Thyroid gland (tissue), 4 donors: ENCODE data around the gene DCAF11. TPM values are rescaled to one million over a fixed set of nuclear protein-coding genes. Genes with fewer than 3 reads are reported as not detected.

Experiments used
- DNase-seq, 2 donors: peaks; one replicate each; pipeline ENCODE4 v3.0.0-alpha.2; 2019
- H3K27ac ChIP-seq, 3 donors: fragments of 200-600 bp; sonication (generic); 1 replicate in 2 of 3; 2 replicates in 1 of 3; pipeline ENCODE4 v1.5.1; 2016 to 2019; ENCODE audit warnings: mild to moderate bottlenecking in 1 of 3, moderate library complexity in 1 of 3
- H3K27me3 ChIP-seq: fragments of 200-600 bp; sonication (generic); one replicate; pipeline ENCODE4 v1.5.1; 2019
- H3K36me3 ChIP-seq, 2 donors: fragments of 200-600 bp; sonication (generic); one replicate each; pipeline ENCODE4 v1.5.1; 2016 to 2019
- H3K4me1 ChIP-seq, 2 donors: fragments of 200-600 bp; sonication (generic); one replicate each; pipeline ENCODE4 v1.5.1; 2017 to 2019
- H3K4me3 ChIP-seq, 3 donors: fragments of 200-600 bp; sonication (generic); replicated peaks in 1 of 3; 1 replicate in 2 of 3; 2 replicates in 1 of 3; pipeline ENCODE4 v1.5.1; 2016; ENCODE audit warnings: mild to moderate bottlenecking in 1 of 3
- H3K9me3 ChIP-seq: fragments of 200-600 bp; sonication (generic); one replicate; pipeline ENCODE4 v1.5.1; 2017
- POLR2A ChIP-seq, 2 donors: fragments of 450-650 bp; IDR thresholded peaks; one replicate each; pipeline ENCODE4 v1.6.1; 2017; ENCODE audit warnings: antibody characterized with exemption in 2 of 2, mild to moderate bottlenecking in 2 of 2, moderate library complexity in 1 of 2
- WGBS, 2 donors: methylation state at CpG; one replicate each; pipeline ENCODE4 v1.1.5; 2017; 5-methylcytosine and 5-hydroxymethylcytosine counted together
- intact Hi-C: fragments of 100-400 bp; cut with DNase I; formaldehyde crosslinking; loops from one replicate; pipeline ENCODE4 v1.15.1; 2023
- total RNA-seq, 4 donors: library from RNA; depleted of rRNA; stranded (reverse); fragments of >200 nt; gene quantifications; one replicate each; pipeline ENCODE4 v1.2.3, GENCODE V29; 2016
- TF ChIP-seq, protein P1 (sequence below), 6 experiments: fragments of 200-600 bp in 3 of 6; fragments of 450-650 bp in 3 of 6; sonication (generic) in 3 of 6; IDR thresholded peaks; one replicate each; pipeline ENCODE4 v1.5.1; 2016 to 2019; ENCODE audit warnings: antibody characterized with exemption in 6 of 6, mild to moderate bottlenecking in 2 of 6, inconsistent platforms in 1 of 6, moderate library complexity in 1 of 6

DCAF11 gene
- total RNA-seq, 4 donors from 2014 or later, result 90.6 to 155 (median 132) TPM

DNA sequence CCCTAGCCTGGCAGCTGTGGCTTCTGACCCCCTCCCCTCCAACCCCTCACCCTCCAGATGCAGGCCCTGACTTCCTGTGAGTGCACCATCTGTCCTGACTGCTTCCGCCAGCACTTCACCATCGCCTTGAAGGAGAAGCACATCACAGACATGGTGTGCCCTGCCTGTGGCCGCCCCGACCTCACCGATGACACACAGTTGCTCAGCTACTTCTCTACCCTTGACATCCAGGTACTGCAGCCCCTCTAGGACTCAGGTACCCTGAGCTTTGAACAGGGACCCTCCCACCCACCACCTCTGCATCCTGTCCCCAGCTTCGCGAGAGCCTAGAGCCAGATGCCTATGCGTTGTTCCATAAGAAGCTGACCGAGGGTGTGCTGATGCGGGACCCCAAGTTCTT lies 40.5 kb downstream of the DCAF11 start:
- Histone ChIP-seq H3K27ac (no peak overlapping the region), H3K9me3 (no peaks in the 10 kb centered on the region), H3K36me3 (peaks cover 49 to 61% of the 10 kb centered on the region in 2 donors), H3K4me1 (no peaks in the 10 kb centered on the region), H3K27me3 (no peaks in the 10 kb centered on the region), H3K4me3 (no peak overlapping the region)
- TF ChIP-seq, protein P1, sequence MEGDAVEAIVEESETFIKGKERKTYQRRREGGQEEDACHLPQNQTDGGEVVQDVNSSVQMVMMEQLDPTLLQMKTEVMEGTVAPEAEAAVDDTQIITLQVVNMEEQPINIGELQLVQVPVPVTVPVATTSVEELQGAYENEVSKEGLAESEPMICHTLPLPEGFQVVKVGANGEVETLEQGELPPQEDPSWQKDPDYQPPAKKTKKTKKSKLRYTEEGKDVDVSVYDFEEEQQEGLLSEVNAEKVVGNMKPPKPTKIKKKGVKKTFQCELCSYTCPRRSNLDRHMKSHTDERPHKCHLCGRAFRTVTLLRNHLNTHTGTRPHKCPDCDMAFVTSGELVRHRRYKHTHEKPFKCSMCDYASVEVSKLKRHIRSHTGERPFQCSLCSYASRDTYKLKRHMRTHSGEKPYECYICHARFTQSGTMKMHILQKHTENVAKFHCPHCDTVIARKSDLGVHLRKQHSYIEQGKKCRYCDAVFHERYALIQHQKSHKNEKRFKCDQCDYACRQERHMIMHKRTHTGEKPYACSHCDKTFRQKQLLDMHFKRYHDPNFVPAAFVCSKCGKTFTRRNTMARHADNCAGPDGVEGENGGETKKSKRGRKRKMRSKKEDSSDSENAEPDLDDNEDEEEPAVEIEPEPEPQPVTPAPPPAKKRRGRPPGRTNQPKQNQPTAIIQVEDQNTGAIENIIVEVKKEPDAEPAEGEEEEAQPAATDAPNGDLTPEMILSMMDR (IDR thresholded peaks at IDR 0.05), result no peak
- TF ChIP-seq POLR2A (IDR thresholded peaks at IDR 0.05), result no peak
- no peak for DNase-seq
- intact Hi-C loops, result no loop called here
- 91 to 97% methylated on average over 9 to 10 of the region's 10 CpGs for WGBS, 2 donors

DNA sequence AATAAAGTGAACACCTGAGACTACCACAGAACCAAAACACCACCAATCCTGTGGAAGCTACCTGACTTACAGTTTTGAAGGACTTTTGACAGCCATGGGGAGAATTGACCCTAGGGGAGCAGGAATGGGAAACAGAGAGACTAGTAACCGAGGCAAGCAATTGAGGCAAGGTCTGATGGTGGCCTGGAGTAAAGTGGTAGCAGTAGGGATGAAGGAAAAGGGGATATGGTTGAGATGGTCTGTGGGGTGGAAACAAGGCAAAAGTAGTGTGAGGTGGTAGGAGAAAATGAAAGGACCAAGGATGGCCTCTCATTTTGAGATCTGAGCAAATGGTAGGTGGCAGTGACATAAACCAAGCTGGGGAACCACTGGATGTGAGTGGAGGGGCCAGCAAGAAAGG lies 42.3 kb downstream of the DCAF11 start:
- H3K27me3 ChIP-seq, result no peaks in the 10 kb centered on the region
- H3K27ac ChIP-seq, result no peak overlapping the region
- no peaks in the 10 kb centered on the region for H3K9me3 ChIP-seq
- TF ChIP-seq POLR2A (IDR thresholded peaks at IDR 0.05), result no peak
- TF ChIP-seq, protein P1 (IDR thresholded peaks at IDR 0.05), result no peak
- DNase-seq, result no peak
- 91 to 92% methylated on average over 1 of the region's 1 CpG for WGBS, 2 donors
- peaks cover 36 to 49% of the 10 kb centered on the region in 2 donors for H3K36me3 ChIP-seq
- peaks cover 4 to 10% of the 10 kb centered on the region in 2 donors for H3K4me1 ChIP-seq
- H3K4me3 ChIP-seq, result no peak overlapping the region
- intact Hi-C loops, result no loop called here

DNA sequence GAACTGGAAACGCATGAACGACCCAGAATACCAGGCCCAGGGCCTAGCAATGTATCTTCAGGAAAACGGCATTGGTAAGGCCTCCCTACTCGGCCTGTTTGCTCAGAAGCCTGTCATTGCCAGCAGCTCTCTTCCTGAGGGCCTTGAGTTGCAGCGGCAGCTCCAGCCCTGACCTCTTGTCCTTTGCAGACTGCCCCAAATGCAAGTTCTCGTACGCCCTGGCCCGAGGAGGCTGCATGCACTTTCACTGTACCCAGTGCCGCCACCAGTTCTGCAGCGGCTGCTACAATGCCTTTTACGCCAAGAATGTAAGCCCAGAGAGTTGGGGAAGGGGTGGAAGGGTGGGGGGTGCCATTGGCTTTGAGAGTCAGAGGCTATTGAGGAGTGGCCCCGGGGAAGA lies 42.8 kb downstream of the DCAF11 start:
- TF ChIP-seq, protein P1 (IDR thresholded peaks at IDR 0.05), result no peak
- no peak for TF ChIP-seq POLR2A (IDR thresholded peaks at IDR 0.05)
- 91 to 92% methylated on average over 11 to 12 of the region's 12 CpGs for WGBS, 2 donors
- H3K4me1 ChIP-seq, result peaks cover 9 to 14% of the 10 kb centered on the region in 2 donors
- peaks cover 34 to 46% of the 10 kb centered on the region in 2 donors for H3K36me3 ChIP-seq
- no peaks in the 10 kb centered on the region for H3K27me3 ChIP-seq
- DNase-seq, result no peak
- no peak overlapping the region for H3K4me3 ChIP-seq
- H3K27ac ChIP-seq, result no peak overlapping the region
- no peaks in the 10 kb centered on the region for H3K9me3 ChIP-seq
- intact Hi-C loops, result no loop called here

DNA sequence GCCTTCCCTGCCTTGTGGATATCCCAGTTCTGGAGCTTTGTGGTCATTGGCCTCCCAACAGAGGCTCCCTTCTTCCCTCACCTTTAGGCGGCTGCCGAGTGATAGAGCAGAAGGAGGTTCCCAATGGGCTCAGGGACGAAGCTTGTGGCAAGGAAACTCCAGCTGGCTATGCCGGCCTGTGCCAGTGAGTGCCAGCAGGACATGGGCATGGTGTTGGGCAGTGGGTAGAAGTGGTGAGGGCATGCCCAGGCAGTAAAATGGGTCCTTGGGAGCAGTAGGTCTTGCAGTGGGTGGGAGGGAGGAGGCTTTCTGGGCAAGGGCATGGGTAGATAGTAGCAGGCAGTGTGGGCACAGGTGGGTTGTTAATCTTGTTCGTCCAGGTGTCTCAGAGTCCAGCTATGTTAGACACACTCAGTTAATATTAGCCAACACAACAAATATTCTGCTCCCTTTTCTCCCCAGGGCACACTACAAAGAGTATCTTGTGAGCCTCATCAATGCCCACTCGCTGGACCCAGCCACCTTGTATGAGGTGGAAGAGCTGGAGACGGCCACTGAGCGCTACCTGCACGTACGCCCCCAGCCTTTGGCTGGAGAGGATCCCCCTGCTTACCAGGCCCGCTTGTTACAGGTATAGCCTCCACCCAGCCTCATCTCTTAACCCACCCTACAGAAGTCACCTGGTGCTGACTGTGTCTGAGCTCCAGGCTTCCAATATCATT lies 45.4 kb downstream of the DCAF11 start:
- DNase-seq, result no peak
- Histone ChIP-seq H3K36me3 (peaks cover 49 to 56% of the 10 kb centered on the region in 2 donors), H3K27ac (peak overlapping the region; percentile 56 to 97 (median 97)), H3K9me3 (no peaks in the 10 kb centered on the region), H3K4me3 (no peak overlapping the region), H3K4me1 (peaks cover 18 to 27% of the 10 kb centered on the region in 2 donors), H3K27me3 (no peaks in the 10 kb centered on the region)
- intact Hi-C loops, result no loop called here
- 95 to 96% methylated on average over 11 of the region's 11 CpGs for WGBS, 2 donors
- TF ChIP-seq, protein P1 (IDR thresholded peaks at IDR 0.05), result no peak
- no peak for TF ChIP-seq POLR2A (IDR thresholded peaks at IDR 0.05)

DNA sequence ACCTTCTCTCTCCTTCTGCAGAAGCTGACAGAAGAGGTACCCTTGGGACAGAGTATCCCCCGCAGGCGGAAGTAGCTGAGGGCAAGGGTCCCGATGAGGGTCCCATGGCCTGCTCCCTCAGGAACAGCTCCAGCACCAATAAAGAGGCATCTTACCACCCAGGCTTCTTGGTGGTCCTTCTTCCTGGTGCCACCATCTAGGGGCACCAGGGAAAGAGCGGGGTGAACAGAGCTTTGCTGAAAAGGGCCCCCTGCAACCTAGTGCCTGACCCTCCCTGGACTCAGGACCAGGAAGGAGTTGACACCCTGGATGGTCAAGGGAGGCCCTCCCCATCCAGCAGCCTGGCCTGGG lies 45.9 kb downstream of the DCAF11 start:
- intact Hi-C loops, result no loop called here
- no peaks in the 10 kb centered on the region for H3K9me3 ChIP-seq
- no peak for DNase-seq
- peaks cover 49 to 56% of the 10 kb centered on the region in 2 donors for H3K36me3 ChIP-seq
- H3K4me1 ChIP-seq, result peaks cover 18 to 27% of the 10 kb centered on the region in 2 donors
- no peaks in the 10 kb centered on the region for H3K27me3 ChIP-seq
- peak overlapping the region; percentile 56 to 97 (median 97) for H3K27ac ChIP-seq
- H3K4me3 ChIP-seq, result no peak overlapping the region
- WGBS, 2 donors, result 89 to 94% methylated on average over 4 of the region's 4 CpGs
- TF ChIP-seq, protein P1 (IDR thresholded peaks at IDR 0.05), result no peak
- TF ChIP-seq POLR2A (IDR thresholded peaks at IDR 0.05), result no peak
